Measurements from ENCODE around the gene DDX1.

DNA sequence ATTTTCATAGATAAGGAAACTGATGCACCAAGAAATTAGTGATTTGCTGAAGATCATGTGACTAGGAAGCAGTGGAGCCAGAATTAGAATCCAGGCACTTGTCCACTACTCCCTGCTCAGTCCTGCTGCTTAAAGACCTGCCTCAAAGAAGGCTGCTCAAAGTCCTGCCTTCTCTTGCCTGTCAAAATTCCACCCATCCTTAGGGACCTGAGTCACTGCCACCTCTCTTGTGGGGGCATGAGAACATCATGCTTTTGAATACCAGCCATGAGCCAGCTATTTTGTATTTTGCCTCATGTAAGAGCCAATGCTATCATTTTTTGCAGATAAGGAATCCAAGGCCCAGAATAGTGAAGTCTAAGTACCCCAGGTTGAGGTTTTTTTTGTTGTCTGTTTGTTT, 47.1 kb downstream of the DDX1 start:
- TF ChIP-seq POLR2A (IDR thresholded peaks at IDR 0.05; ENCODE audit: low read depth, low read length) (no peak), POLR2AphosphoS5 (IDR thresholded peaks at IDR 0.05; ENCODE audit: low read depth, low read length) (no peak), SPI1 (IDR thresholded peaks at IDR 0.05; ENCODE audit: low read depth, low read length) (no peak)
